ENCODE results near the gene CYBC1. TPM values are rescaled to one million over a fixed set of nuclear protein-coding genes. Genes with fewer than 3 reads are reported as not detected.

The CYBC1 gene
- total and polyA plus RNA-seq, 9 of the 15 experiments (the other 6 are each of a cell fraction or from before 2014, with no cell fraction given): 1.3 to 71.8 (median 49.9) TPM

DNA sequence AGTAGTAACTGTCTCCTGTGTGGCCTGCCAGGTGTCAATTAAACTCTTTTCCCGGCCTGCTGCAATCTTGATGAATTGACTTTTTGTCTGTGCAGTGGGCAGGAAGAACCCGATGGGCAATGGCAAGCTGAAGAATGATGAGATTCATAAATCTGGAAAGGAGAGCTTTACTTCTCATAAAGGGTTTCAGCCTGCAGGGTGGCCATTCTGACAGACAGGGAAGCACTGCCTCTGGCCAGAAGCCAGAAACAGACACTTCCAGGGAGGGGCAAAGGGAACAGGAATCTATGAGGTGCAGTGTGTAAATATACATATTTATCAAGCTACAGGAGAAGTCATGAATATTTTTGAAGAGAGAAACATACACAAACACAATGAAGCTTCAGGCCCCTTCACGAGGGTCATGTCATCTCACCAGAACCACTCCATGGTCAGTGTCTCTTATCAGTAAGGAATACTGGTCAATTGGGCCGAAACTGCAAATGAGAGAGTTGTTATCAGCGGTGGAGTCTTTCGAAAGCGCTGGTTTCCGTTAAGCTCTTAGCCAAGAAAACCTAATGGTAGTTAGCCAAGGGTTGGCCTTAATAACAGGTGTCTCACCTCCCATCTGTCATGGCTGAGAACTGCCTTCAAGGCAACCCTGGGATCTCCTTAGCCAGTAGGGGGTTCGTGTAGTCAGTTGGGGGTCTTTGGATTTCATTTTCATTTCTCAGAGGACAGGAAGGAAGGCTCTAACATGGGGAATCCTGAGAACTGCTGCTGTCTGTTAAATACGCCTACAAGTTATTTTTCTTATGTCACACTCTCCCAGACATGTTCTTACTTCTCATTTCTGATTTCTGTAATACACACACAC is 6.7 kb upstream of the CYBC1 start (continued):
- TF ChIP-seq THRAP3 (IDR thresholded peaks at IDR 0.05; ENCODE audit: borderline replicate concordance) (peak; percentile 41; the same call in 1 of the 2 replicates), ZNF639 (CRISPR knock-in tag; conservative IDR thresholded peaks at IDR 0.05 in 1 of 2, IDR thresholded peaks at IDR 0.05 in 1 of 2) (no peak), SPI1 (IDR thresholded peaks at IDR 0.05; ENCODE audit: borderline replicate concordance, low read depth, low read length) (no peak), BHLHE40 (IDR thresholded peaks at IDR 0.05; ENCODE audit: low read length) (no peak), FOXM1 (IDR thresholded peaks at IDR 0.05; ENCODE audit: low read depth) (peak; percentile 74), FOXM1 (CRISPR knock-in tag; IDR thresholded peaks at IDR 0.05; ENCODE audit: low read depth) (no peak), BRD9 (IDR thresholded peaks at IDR 0.05; ENCODE audit: low read depth, partially characterized antibody) (no peak), SMARCB1 (IDR thresholded peaks at IDR 0.05; ENCODE audit: insufficient read length, low read depth) (no peak), RBM39 (optimal IDR thresholded peaks at IDR 0.05; ENCODE audit: low read depth, low read length) (no peak), CAMTA2 (CRISPR knock-in tag; conservative IDR thresholded peaks at IDR 0.05) (no peak), E4F1 (CRISPR knock-in tag; IDR thresholded peaks at IDR 0.05; ENCODE audit: borderline replicate concordance) (0 out of 2 replicates have a peak, but pooled peaks have one; percentile 18), TAF9B (IDR thresholded peaks at IDR 0.05; ENCODE audit: partially characterized antibody) (no peak), ZNF699 (CRISPR knock-in tag; IDR thresholded peaks at IDR 0.05; ENCODE audit: insufficient replicate concordance) (no peak), EWSR1 (IDR thresholded peaks at IDR 0.05; ENCODE audit: borderline replicate concordance, low read depth, partially characterized antibody) (no peak), ZBTB8A (IDR thresholded peaks at IDR 0.05; ENCODE audit: partially characterized antibody) (no peak), BRD4 (IDR thresholded peaks at IDR 0.05) (no peak), GTF3C2 (IDR thresholded peaks at IDR 0.05; ENCODE audit: borderline replicate concordance, extremely low read depth, insufficient read length) (no peak), CSDE1 (IDR thresholded peaks at IDR 0.05) (no peak), KLF10 (CRISPR knock-in tag; IDR thresholded peaks at IDR 0.05) (no peak), TAF15 (IDR thresholded peaks at IDR 0.05; ENCODE audit: low read depth, low read length) (no peak), DIDO1 (tag; IDR thresholded peaks at IDR 0.05; ENCODE audit: low read depth) (no peak), SNIP1 (IDR thresholded peaks at IDR 0.05; ENCODE audit: low read depth) (no peak)

Measured in K562 (cell line).